Measurements from ENCODE around the gene LEF1.

Gene LEF1

GRCh38 chr4:108199881-108200280, 31.1 kb upstream of the LEF1 start:
- no peak overlapping the region for H3K23ac ChIP-seq (ENCODE audit: low read length)
- no peak overlapping the region for H2BK120ac ChIP-seq (ENCODE audit: low read depth, low read length)
- no peak overlapping the region for H3K56ac ChIP-seq (ENCODE audit: low read length)
- H2AK5ac ChIP-seq (ENCODE audit: low read length) = no peak overlapping the region
- H3K9ac ChIP-seq (ENCODE audit: low read length) = no peak overlapping the region
- no peak for DNase-seq
- no peaks in the 10 kb centered on the region for H3K79me1 ChIP-seq (ENCODE audit: low read length)
- H3K4me2 ChIP-seq (ENCODE audit: low read length) = no peak overlapping the region
- H3K4ac ChIP-seq (ENCODE audit: low read depth, low read length) = no peak overlapping the region
- H3K4me3 ChIP-seq (ENCODE audit: low read length) = no peak overlapping the region
- no peak overlapping the region for H2BK15ac ChIP-seq (replicated peaks; ENCODE audit: low read depth)
- no CpG with 5 or more reads among the region's 1 CpG for WGBS (ENCODE audit: extremely low coverage, insufficient coverage, low lambda C conversion rate)
- no peak overlapping the region for H2BK5ac ChIP-seq (ENCODE audit: low read length)
- no peaks in the 10 kb centered on the region for H3K36me3 ChIP-seq (ENCODE audit: control insufficient read depth, insufficient read depth, low read length)
- no peak overlapping the region for H4K5ac ChIP-seq (ENCODE audit: low read length)
- no peak overlapping the region for H4K8ac ChIP-seq (ENCODE audit: low read depth, low read length)
- H3K18ac ChIP-seq (ENCODE audit: low read length) = no peak overlapping the region
- H3K27ac ChIP-seq (ENCODE audit: low read depth, low read length) = no peak overlapping the region
- H3K27me3 ChIP-seq (ENCODE audit: insufficient read depth, low read length, poor library complexity) = no peaks in the 10 kb centered on the region
- no peaks in the 10 kb centered on the region for H3K4me1 ChIP-seq (ENCODE audit: control insufficient read depth, low read depth, low read length)
- H3K79me2 ChIP-seq (ENCODE audit: control insufficient read depth, insufficient read depth, low read length) = no peaks in the 10 kb centered on the region

GRCh38 chr4:108193886-108194672, 25.3 kb upstream of the LEF1 start:
- H2BK15ac ChIP-seq (replicated peaks; ENCODE audit: low read depth) = no peak overlapping the region
- H3K9ac ChIP-seq (ENCODE audit: low read length) = no peak overlapping the region
- H4K8ac ChIP-seq (ENCODE audit: low read depth, low read length) = no peak overlapping the region
- no peak overlapping the region for H4K5ac ChIP-seq (ENCODE audit: low read length)
- DNase-seq = peak; percentile 70
- H3K4me2 ChIP-seq (ENCODE audit: low read length) = no peak overlapping the region
- no peak overlapping the region for H3K4ac ChIP-seq (ENCODE audit: low read depth, low read length)
- H2AK5ac ChIP-seq (ENCODE audit: low read length) = no peak overlapping the region
- H3K56ac ChIP-seq (ENCODE audit: low read length) = no peak overlapping the region
- no peak overlapping the region for H2BK120ac ChIP-seq (ENCODE audit: low read depth, low read length)
- H3K23ac ChIP-seq (ENCODE audit: low read length) = no peak overlapping the region
- no peak overlapping the region for H3K18ac ChIP-seq (ENCODE audit: low read length)
- no peaks in the 10 kb centered on the region for H3K79me1 ChIP-seq (ENCODE audit: low read length)
- H3K27me3 ChIP-seq (ENCODE audit: insufficient read depth, low read length, poor library complexity) = no peaks in the 10 kb centered on the region
- H3K4me3 ChIP-seq (ENCODE audit: low read length) = no peak overlapping the region
- H3K27ac ChIP-seq (ENCODE audit: low read depth, low read length) = no peak overlapping the region
- H3K36me3 ChIP-seq (ENCODE audit: control insufficient read depth, insufficient read depth, low read length) = no peaks in the 10 kb centered on the region
- H3K4me1 ChIP-seq (ENCODE audit: control insufficient read depth, low read depth, low read length) = no peaks in the 10 kb centered on the region
- no peak overlapping the region for H2BK5ac ChIP-seq (ENCODE audit: low read length)
- no CpG with 5 or more reads among the region's 4 CpGs for WGBS (ENCODE audit: extremely low coverage, insufficient coverage, low lambda C conversion rate)
- no peaks in the 10 kb centered on the region for H3K79me2 ChIP-seq (ENCODE audit: control insufficient read depth, insufficient read depth, low read length)

GRCh38 chr4:108192935-108193334, 24.2 kb upstream of the LEF1 start:
- Histone ChIP-seq H2AK5ac (ENCODE audit: low read length) (no peak overlapping the region), H3K79me1 (ENCODE audit: low read length) (no peaks in the 10 kb centered on the region), H3K36me3 (ENCODE audit: control insufficient read depth, insufficient read depth, low read length) (no peaks in the 10 kb centered on the region), H3K18ac (ENCODE audit: low read length) (no peak overlapping the region), H3K4me1 (ENCODE audit: control insufficient read depth, low read depth, low read length) (no peaks in the 10 kb centered on the region), H3K56ac (ENCODE audit: low read length) (no peak overlapping the region), H3K27ac (ENCODE audit: low read depth, low read length) (no peak overlapping the region), H3K79me2 (ENCODE audit: control insufficient read depth, insufficient read depth, low read length) (no peaks in the 10 kb centered on the region), H3K23ac (ENCODE audit: low read length) (no peak overlapping the region), H2BK5ac (ENCODE audit: low read length) (no peak overlapping the region), H2BK120ac (ENCODE audit: low read depth, low read length) (no peak overlapping the region), H4K8ac (ENCODE audit: low read depth, low read length) (no peak overlapping the region), H2BK15ac (replicated peaks; ENCODE audit: low read depth) (no peak overlapping the region), H3K9ac (ENCODE audit: low read length) (no peak overlapping the region), H4K5ac (ENCODE audit: low read length) (no peak overlapping the region), H3K4me3 (ENCODE audit: low read length) (no peak overlapping the region), H3K27me3 (ENCODE audit: insufficient read depth, low read length, poor library complexity) (no peaks in the 10 kb centered on the region), H3K4me2 (ENCODE audit: low read length) (no peak overlapping the region), H3K4ac (ENCODE audit: low read depth, low read length) (no peak overlapping the region)
- WGBS (ENCODE audit: extremely low coverage, insufficient coverage, low lambda C conversion rate) = no CpG with 5 or more reads among the region's 3 CpGs
- no peak for DNase-seq

GRCh38 chr4:108192056-108192455, 23.3 kb upstream of the LEF1 start:
- no peak overlapping the region for H3K27ac ChIP-seq (ENCODE audit: low read depth, low read length)
- H3K4me2 ChIP-seq (ENCODE audit: low read length) = no peak overlapping the region
- H3K36me3 ChIP-seq (ENCODE audit: control insufficient read depth, insufficient read depth, low read length) = no peaks in the 10 kb centered on the region
- no peak overlapping the region for H3K4me3 ChIP-seq (ENCODE audit: low read length)
- H3K79me2 ChIP-seq (ENCODE audit: control insufficient read depth, insufficient read depth, low read length) = no peaks in the 10 kb centered on the region
- H3K27me3 ChIP-seq (ENCODE audit: insufficient read depth, low read length, poor library complexity) = no peaks in the 10 kb centered on the region
- no peak overlapping the region for H2AK5ac ChIP-seq (ENCODE audit: low read length)
- H3K9ac ChIP-seq (ENCODE audit: low read length) = no peak overlapping the region
- no peak for DNase-seq
- WGBS (ENCODE audit: extremely low coverage, insufficient coverage, low lambda C conversion rate) = no CpG with 5 or more reads among the region's 3 CpGs
- H4K5ac ChIP-seq (ENCODE audit: low read length) = no peak overlapping the region
- H4K8ac ChIP-seq (ENCODE audit: low read depth, low read length) = no peak overlapping the region
- H3K23ac ChIP-seq (ENCODE audit: low read length) = no peak overlapping the region
- H2BK15ac ChIP-seq (replicated peaks; ENCODE audit: low read depth) = no peak overlapping the region
- H3K56ac ChIP-seq (ENCODE audit: low read length) = no peak overlapping the region
- H3K18ac ChIP-seq (ENCODE audit: low read length) = no peak overlapping the region
- H2BK120ac ChIP-seq (ENCODE audit: low read depth, low read length) = no peak overlapping the region
- no peak overlapping the region for H3K4ac ChIP-seq (ENCODE audit: low read depth, low read length)
- H3K4me1 ChIP-seq (ENCODE audit: control insufficient read depth, low read depth, low read length) = no peaks in the 10 kb centered on the region
- H2BK5ac ChIP-seq (ENCODE audit: low read length) = no peak overlapping the region
- H3K79me1 ChIP-seq (ENCODE audit: low read length) = no peaks in the 10 kb centered on the region

GRCh38 chr4:108191269-108191914, 22.7 kb upstream of the LEF1 start:
- Histone ChIP-seq H3K79me2 (ENCODE audit: control insufficient read depth, insufficient read depth, low read length) (no peaks in the 10 kb centered on the region), H3K56ac (ENCODE audit: low read length) (no peak overlapping the region), H3K4me1 (ENCODE audit: control insufficient read depth, low read depth, low read length) (no peaks in the 10 kb centered on the region), H3K9ac (ENCODE audit: low read length) (no peak overlapping the region), H2AK5ac (ENCODE audit: low read length) (no peak overlapping the region), H3K79me1 (ENCODE audit: low read length) (no peaks in the 10 kb centered on the region), H3K27me3 (ENCODE audit: insufficient read depth, low read length, poor library complexity) (no peaks in the 10 kb centered on the region), H2BK15ac (replicated peaks; ENCODE audit: low read depth) (no peak overlapping the region), H2BK5ac (ENCODE audit: low read length) (no peak overlapping the region), H2BK120ac (ENCODE audit: low read depth, low read length) (no peak overlapping the region), H3K36me3 (ENCODE audit: control insufficient read depth, insufficient read depth, low read length) (no peaks in the 10 kb centered on the region), H4K5ac (ENCODE audit: low read length) (no peak overlapping the region), H4K8ac (ENCODE audit: low read depth, low read length) (no peak overlapping the region), H3K4me3 (ENCODE audit: low read length) (no peak overlapping the region), H3K27ac (ENCODE audit: low read depth, low read length) (no peak overlapping the region), H3K4me2 (ENCODE audit: low read length) (no peak overlapping the region), H3K23ac (ENCODE audit: low read length) (no peak overlapping the region), H3K4ac (ENCODE audit: low read depth, low read length) (no peak overlapping the region), H3K18ac (ENCODE audit: low read length) (no peak overlapping the region)
- no CpG with 5 or more reads among the region's 4 CpGs for WGBS (ENCODE audit: extremely low coverage, insufficient coverage, low lambda C conversion rate)
- no peak for DNase-seq

All from mesendoderm (in vitro differentiated cells).